Neural cell (in vitro differentiated cells): ENCODE results near the gene MED29.

Experiments used
- CTCF ChIP-seq: fragments of 450-650 bp; IDR thresholded peaks from 2 replicates; pipeline ENCODE4 v1.5.1; 2014; ENCODE audit warnings: antibody characterized with exemption, mild to moderate bottlenecking, moderate library complexity; ENCODE audit not compliant: poor library complexity, severe bottlenecking
- EP300 ChIP-seq: fragments of 450-650 bp; conservative IDR thresholded peaks from 2 replicates; pipeline ENCODE4 v1.6.1; 2014; ENCODE audit warnings: antibody characterized with exemption, mild to moderate bottlenecking, moderate library complexity; ENCODE audit not compliant: poor library complexity, severe bottlenecking
- EZH2 ChIP-seq: fragments of 200-600, 300-800 bp; shearing (Covaris generic), sonication (generic); IDR thresholded peaks from 2 replicates; pipeline ENCODE4 v1.6.1; 2014; ENCODE audit warnings: antibody characterized with exemption, low read length, borderline replicate concordance, mild to moderate bottlenecking; ENCODE audit not compliant: insufficient read depth, poor library complexity, severe bottlenecking
- REST ChIP-seq: IDR thresholded peaks from 2 replicates; pipeline ENCODE4 v1.6.1; 2012; ENCODE audit warnings: borderline replicate concordance
- TAF1 ChIP-seq: IDR thresholded peaks from 2 replicates; pipeline ENCODE4 v1.6.1; 2012; ENCODE audit warnings: low read depth

GRCh38 chr19:39397360-39398296 lies 6.5 kb downstream of the MED29 start:
- no peak for TF ChIP-seq EZH2
- peak; percentile 82 for TF ChIP-seq CTCF
- TF ChIP-seq EP300 = no peak
- TF ChIP-seq REST = no peak
- no peak for TF ChIP-seq TAF1
